AML-193 (cell line): ENCODE measurements around the gene STOML3.
A peak's percentile ranks its signal among the peaks of the same experiment; 100 is the strongest.
"Not testable (repeated sequence)": the region's sequence is repeated elsewhere in the genome, so short reads cannot be mapped to it uniquely, and the experiment has no call there.

Experiments
- DNase-seq, 2 experiments: peaks; one replicate each; lab custom pipeline; 2025; lab: John Stamatoyannopoulos, UW

The STOML3 gene, protein sequence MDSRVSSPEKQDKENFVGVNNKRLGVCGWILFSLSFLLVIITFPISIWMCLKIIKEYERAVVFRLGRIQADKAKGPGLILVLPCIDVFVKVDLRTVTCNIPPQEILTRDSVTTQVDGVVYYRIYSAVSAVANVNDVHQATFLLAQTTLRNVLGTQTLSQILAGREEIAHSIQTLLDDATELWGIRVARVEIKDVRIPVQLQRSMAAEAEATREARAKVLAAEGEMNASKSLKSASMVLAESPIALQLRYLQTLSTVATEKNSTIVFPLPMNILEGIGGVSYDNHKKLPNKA

DNA sequence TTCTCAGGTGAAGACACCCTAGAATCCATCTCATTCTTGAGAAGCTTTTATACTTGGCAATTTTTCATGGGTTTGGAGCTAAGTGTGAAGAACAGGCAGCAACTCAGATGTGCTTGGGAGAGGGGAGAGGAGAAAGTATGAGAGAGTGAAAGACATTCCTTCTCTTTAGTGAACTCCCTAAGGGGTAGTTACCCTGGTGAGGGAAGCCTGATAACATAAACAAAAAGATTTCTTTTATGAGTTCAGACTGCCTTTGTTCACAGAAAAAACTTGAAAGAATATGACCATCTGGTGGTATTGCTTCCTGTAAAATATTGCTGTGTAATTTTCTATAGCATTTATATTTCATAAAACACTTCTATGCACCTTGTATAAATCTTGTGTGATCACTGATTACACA lies at the start of gene STOML3:
TSS of gene STOML3 (minus strand) at position 139 of the 400 bp plus-strand sequence. CDS start at position 29, 110 bp downstream.
- DNase-seq = no peak

DNA sequence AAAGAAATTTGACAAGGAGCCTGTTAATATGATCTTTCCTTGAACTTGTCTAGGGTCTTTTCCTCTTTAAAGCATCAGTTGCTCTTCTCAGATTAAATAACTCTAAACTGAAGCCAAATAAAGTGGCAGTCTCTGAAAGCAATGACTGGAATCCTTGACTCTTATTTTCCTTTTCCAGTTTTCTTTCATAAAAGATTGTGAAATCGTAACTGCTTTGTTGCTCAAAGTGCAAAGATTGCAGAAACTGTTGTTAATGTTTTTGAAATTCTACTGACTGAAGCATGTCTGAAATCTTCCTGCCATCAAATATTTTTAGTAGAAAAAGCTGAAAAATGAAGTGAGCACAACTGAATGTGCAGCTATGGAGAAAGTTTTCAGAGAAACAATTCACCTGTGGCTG lies 49.6 kb upstream of the STOML3 start:
- DNase-seq = peak; percentile 43 to 67

DNA sequence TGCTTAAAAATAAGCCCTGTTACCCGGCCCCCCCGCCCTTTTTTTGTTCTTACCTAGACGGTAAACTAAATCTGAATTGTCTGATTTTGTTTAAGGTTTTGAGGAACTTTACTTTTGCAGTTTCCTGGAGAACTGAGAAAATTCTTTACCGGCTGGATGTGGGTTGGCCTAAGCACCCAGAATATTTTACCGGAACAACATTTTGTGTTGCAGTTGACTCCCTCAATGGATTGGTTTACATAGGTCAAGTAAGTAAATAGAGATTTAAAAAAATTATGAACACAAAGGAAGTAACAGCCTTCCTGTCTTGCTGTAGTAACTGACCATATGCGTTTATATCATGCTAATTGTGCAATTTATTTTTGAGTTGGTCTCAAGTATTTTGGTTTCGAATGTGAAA lies 48.4 kb upstream of the STOML3 start:
- DNase-seq = peak; percentile 41 to 55

DNA sequence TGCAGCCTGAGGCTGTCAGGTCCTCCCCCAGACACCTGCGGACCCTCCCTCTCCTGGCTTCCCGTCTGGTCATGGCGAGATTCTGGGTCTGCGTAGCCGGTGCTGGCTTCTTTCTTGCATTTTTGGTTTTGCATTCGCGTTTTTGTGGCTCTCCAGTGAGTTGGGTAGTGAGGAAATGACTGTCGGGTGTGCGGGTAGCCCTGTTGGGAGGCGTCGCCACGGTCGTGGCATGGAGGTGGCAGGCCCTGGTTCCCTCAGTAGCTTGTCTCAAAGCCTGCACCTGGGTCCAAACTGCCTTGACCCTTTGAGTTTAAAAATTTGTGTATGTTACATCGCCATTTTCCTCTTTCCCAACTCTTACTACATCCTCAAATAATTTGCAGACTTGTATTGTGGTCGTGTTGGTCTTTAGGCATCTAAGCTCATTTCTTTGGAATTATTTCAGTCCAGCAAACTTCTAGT lies 48.0 kb upstream of the STOML3 start:
- peak; percentile 41 to 55 for DNase-seq

DNA sequence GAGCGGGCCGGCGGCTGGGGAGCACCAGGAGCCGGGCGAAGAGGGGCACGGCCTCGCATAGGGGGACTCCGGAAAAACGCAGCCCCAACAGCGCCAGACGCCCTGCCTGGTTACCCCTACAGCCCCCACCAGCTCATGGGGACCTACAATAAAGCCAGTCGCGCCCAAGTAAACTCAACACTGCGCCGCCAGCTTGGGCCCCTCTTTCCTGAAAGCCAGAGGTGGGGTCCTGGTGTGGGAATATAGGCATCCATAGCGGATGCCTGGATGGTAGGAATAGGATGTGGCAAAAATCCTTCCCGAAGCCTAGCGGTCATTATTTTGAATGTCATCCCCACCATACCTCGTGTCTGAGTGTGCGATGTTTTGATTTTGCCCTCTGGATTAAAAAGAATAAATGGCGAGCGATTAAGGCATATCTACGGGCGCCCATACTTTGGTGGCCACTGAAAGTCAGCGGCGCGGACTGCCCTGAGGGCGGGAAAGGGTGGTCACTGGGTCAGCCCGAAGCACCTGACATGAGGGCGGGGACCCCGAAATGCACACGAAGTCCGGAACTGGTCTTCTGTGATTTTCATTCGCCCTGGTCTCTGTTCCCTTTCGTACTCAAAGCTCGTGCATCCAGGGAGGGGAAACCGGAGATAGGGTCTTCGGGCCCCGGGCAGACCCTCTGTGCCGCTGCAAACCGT lies 47.4 kb upstream of the STOML3 start, which contains the start of the genes NHLRC3 and PROSER1:
TSS of gene NHLRC3 (plus strand) at position 577 of the 689 bp plus-strand sequence. CDS start 184 bp downstream, outside the sequence.
TSS of gene PROSER1 (minus strand) at position 210 of the 689 bp plus-strand sequence. CDS start 847 bp downstream, outside the sequence.
- peak; percentile 84 to 87 for DNase-seq

DNA sequence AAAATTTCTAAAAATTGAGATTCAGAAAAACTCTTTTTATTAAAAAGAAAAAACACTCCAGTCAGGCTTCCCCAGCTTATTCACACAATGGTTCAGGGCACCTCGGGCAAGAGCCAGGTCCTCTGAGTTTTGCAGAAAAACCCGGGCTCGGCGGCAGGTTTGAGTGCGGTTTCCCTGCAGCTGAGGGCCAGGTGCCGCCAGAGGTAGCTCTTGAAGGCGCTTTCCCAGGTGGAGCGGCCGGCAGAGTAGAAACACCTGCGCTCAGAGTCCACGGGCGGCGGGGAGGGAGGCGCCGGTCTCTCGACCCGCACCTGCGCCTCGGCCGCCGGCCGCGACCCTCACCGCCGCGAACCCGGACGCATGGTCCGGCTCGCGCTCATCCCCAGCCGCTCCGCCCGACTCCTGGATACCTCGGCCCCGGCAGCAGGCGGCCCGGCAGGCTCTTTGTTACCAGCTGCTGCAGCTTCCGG lies 46.8 kb upstream of the STOML3 start:
- no peak for DNase-seq

DNA sequence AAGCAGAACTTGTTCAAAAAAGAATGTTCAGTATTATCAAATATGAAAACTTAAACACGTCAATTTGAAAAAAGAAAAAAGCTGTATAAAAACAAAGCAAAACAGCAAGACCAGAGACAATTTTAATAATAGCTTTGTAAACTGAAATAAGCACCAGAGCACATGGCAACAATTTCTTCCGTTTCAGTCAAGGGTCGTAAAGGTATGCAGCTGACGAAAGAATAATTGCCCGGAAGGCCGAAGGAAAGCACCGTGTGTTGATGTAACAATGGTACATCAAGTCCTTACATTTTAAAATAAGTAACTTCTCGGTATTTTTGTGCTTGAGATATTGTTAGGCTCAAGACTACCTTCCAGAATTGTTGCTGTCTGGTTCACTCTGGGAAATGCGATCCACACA lies 45.6 kb upstream of the STOML3 start:
- peak in 1 of 2 experiments; percentile 14 for DNase-seq

DNA sequence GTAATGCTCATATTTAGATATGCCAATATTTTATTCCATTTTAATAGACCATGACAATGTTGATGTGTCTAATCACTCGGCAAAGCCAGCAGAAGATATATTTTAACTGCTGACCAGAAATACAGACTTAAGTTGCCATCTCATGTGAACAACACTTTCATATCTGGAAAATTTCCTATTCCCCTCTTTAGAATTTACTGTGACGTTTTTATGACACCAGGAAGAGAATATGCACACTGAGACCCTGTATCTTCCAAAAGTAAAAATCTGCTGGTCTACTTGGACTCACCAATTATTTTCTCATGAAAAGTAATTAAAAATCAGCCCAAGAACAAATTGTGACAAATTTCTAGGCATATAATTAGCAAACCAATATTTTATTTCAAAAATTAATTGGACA lies 45.2 kb upstream of the STOML3 start:
- no peak for DNase-seq

DNA sequence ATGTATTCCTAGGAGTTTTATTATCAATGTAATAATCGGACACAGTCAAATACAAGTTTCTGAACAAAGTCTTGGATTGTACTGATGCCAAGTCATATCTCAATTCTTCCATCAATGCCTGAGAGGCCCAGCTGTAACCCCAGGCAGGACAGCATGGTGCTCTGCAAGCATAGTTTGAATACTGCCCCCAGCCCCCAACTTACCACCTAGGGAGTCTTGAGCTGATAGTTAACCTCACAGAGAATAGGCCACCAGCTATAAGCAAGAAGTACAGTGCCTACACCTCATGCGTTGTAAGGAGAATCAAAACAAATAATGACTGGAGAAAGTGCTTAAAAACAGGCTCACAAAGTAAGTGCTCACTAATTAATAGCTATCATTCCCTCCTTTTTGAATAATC lies 44.6 kb upstream of the STOML3 start:
- no peak for DNase-seq

DNA sequence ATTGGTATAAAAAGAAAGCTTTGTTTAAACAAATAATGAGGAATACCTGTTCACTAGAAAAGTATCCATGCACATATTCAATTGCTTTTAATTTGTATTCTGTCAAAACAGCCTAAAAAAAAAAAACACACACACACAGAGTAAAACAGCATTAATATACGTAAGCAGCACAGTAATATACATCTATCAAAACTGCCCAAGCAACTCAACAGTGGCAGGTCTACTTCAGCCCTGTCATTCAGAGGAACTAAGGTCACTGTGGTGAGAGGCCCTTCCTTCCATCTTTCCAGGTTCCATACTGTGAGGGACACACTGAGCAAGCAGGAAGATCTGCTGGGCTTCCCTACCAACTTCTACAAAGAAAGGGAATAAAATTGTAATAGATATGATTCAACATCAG lies 43.5 kb upstream of the STOML3 start:
- DNase-seq = peak in 1 of 2 experiments; percentile 40

DNA sequence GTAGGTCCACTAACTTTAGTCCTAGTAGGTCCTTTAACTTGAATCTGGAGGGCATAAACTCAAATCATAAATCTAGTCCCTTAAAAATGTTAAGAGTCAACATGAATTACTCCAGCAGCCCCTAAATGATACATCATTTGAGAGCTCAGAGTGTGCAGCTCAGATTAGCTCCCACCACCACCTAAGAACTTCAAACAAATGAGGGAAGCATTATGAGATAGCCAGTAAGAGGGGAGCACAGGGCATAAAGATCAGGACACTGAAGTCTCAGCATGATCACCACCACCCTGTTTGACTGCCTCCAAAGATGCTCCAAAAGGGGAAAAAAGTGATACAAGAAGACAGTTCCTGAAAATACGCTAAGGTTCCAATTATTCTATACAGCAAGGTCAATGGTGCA lies 41.5 kb upstream of the STOML3 start:
- DNase-seq = no peak

DNA sequence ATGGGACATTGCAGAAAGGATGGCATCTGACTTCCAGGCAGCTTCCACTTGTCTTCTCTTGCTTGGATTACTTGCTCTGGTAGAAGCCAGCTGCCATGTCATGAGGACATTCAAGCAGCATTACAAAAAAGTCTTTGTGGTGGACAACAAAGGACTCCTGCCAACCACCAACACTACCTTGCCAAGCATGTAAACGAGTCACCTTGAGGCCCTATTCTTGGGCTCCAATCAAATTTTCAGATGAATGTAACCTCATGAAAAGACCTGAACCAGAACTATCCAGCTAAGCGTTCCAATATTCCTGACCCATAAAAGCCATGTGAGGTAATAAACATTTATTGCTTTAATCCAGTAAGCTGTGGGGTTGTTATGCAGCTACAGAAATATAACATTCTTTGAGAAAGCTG lies 34.8 kb upstream of the STOML3 start:
- no peak for DNase-seq

DNA sequence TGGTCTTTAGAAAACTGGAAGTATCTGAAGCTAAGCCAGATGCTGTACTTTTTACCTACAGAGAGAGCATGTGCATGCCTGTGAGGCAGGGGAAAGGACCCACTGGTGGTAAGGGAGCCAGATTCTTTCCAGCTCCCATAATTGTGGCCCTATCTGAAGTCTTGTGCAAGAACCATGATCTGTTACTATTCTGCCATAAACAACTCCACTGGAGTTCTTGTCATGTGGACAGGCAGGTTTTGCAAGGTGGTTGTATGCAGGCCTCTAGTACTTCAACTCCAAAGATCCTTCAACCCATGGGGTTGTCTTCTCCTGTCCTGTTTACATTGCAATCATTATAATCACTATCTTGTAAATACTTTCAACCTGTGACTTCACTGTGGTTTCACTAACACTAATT lies 33.1 kb upstream of the STOML3 start:
- no peak for DNase-seq

DNA sequence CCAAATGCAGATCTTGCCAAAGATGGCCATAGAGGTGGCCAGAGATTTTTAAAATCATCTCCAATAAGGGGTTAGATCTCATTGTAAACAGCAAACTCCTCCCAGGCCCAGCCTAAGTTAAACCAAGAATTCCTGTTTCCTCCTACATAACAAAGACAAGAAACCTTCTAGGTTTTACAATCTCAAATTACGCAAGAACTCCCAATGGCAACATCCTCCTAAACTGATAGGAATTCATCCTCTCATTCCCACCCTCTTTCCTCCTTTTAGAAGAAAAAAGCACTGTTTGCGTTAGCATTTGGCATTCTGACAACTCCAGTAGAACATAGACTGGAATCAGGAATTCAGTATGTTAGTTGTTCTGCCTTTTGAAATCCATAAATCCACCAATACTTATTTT lies 32.7 kb upstream of the STOML3 start:
- DNase-seq = no peak

DNA sequence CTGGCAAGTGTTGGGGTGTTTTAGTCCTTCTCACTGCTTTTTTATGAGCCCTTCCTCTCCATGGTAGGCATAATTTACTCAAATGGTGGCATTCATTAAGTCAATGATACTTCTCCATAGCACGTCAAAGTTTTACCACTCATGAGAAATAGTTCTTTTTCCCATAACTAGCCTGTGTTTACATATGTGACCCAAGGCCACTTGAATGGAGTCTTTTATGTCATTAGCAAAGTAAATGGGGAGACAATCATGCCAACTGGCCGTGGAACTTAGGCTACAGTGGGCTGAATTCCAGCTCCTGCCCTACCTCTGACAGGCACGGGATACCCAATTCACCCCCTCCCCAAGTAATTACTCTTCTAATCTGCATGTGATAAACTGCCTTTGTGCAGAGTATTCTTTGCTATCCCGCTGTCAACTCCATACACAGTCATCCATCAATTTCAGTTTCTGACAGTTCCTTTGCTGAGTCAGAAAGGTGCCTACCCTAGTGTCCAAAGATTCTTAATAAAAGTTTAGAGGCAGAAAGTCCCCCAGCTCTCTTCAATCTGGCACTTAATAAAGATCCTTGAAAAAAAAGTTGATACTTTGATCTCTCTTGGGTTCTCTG lies 30.3 kb upstream of the STOML3 start:
- no peak for DNase-seq

DNA sequence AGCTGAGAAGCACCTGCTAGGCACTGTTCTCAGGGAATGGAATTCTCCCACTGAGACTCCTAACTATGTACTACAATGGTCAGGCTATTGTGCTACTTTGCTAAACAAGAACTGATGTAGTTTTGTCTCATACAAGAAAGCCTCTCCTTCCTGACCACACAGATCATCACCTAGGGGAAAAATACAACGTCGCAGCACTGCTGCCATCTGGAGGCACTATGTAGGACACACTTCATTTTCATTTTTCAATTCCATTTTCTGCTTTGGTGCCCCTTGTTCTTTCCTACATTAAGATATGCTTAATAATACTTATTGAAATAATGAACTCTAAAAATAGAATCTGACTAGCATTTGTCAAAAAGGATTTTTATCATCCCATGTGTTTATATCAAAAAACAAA lies 26.2 kb upstream of the STOML3 start:
- peak; percentile 27 to 28 for DNase-seq

DNA sequence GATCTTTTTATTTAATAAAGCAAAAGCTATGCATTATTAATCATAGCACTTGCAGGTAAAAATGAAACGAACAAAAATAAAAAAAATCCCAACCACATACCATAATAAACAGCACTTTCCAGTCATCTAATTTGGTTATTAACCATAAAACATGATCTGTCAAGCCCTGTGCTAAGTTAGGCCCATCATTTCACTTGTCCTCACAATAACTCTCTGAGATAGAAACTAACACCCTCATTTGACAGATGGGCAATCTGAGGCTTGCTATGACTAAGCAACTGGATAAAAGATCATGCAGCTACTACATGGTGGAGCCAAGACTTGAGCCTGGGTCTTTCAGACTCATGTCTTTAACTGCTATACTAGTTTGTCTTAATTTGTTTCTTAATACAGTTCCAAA lies 25.5 kb upstream of the STOML3 start:
- DNase-seq = no peak

DNA sequence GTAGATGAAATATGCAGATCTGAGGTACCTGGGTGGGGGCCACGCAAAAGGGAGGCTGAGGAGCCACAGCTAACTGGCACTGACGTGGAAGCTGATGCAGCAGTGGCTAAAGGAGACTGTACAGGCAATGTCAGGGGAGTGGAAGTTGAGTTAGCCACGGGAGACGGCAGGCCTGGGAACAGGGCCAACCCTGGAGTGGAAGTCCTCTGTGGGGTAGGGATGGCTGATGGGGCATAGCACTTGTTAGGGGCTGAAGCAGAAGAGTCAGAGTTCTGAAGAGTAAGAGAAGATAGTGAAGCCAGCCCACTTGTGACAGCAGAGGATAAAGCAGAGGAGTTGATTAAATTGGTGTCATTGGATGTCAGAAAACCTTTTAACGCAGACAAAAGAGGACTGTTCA lies 22.8 kb upstream of the STOML3 start:
- no peak for DNase-seq

DNA sequence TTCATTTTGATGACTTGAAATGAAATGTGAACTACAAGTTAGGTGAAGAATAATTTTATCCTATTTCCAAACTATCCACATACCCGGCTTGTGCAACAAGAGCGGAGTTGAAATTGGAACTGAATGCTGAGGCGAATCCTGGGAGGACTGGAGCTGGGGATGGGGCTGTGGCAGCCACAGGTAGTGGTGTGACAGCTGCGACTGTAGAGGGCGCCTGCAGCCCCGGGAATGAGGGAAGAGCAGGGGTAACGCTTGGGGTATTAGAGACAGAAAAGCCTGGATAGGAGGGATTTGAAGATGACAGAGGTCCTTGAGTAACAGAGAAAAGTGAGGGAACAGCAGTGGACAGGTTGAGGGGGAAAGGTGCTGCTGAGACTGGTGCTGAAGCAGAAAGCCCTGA lies 22.0 kb upstream of the STOML3 start:
- DNase-seq = no peak

DNA sequence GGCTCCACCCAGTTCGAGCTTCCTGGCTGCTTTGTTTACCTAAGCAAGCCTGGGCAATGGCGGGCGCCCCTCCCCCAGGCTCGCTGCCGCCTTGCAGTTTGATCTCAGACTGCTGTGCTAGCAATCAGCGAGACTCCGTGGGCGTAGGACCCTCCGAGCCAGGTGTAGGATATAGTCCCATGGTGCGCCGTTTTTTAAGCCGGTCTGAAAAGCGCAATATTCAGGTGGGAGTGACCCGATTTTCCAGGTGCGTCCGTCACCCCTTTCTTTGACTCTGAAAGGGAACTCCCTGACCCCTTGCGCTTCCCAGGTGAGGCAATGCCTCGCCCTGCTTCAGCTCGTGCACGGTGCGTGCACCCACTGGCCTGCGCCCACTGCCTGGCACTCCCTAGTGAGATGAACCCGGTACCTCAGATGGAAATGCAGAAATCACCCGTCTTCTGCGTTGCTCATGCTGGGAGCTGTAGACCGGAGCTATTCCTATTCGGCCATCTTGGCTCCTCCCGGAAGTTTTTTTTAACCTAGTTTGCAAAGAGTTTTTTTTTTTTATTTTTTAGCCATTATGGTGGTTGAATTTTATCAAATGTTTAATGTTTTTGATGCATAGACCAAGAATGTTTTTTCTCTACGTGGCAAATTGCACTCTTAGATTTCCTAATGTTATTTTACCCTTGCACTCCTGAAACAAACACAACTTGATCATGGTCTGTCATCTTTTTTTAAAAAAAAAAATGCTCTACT lies 15.9 kb upstream of the STOML3 start:
- not testable (repeated sequence) for DNase-seq

DNA sequence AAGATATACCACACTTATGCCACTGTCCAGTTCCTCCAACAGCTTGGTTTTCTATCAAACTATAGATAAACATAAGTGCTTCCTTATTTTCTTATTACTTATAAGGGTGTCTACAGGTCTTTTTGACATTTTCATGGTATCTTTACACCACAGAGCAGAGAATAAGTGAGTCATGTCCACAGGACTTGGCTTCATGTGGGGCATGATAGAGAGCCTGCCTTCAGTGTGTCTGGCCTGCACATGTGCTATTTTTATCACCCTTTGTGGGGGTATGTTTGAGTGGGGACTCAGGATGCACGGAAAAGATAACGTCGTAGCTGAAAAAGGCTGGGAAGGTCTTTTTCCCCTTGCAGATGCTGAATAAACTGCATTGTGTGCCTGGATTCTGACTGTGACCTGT lies 8.1 kb upstream of the STOML3 start:
- no peak for DNase-seq

DNA sequence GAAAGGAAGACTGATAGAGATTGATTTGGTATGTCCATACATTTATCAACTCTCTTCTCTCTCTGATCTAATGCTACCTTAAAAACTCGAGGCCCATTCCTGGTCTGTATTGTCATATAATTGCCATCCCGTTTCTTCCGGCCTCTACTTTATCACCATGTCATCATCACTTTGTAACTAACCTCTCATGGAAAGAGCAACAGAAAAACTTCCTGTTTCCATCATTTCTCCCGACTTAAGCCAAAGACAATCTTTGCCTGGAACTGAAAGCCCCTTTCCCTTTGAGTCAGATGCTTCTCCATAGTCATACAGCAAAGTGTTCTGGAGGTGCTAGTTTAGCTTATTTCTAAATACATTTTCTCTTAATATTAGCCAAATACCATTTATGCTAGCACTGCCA lies 2.8 kb upstream of the STOML3 start:
- no peak for DNase-seq
